Stimulated activated naive CD8-positive, alpha-beta T cell treated with anti-CD3 and anti-CD28 coated beads, Interleukin-15, amount 100 ng/mL, for 72 hours (primary cell): Measurements from ENCODE around the gene HJV.
A peak's percentile ranks its signal among the peaks of the same experiment; 100 is the strongest.

Source experiments
- ATAC-seq: fragments of 150-1000 bp; cut with Tn5 transposase; 2 replicates; pipeline ENCODE4 v1.10.0; 2021; ENCODE audit warnings: mild to moderate bottlenecking, moderate library complexity
- DNase-seq, 2 donors: peaks; one replicate each; pipeline ENCODE4 v3.0.0; 2021 to 2022
- H3K27ac Mint-ChIP-seq, 2 donors: one replicate each; pipeline ENCODE4 v1.8.0; 2022; ENCODE audit warnings: mild to moderate bottlenecking in 2 of 2, mixed read lengths in 2 of 2, moderate library complexity in 2 of 2
- H3K27me3 Mint-ChIP-seq: one replicate; pipeline ENCODE4 v1.8.0; 2022; ENCODE audit warnings: mixed read lengths
- H3K4me1 Mint-ChIP-seq: one replicate; pipeline ENCODE4 v1.8.0; 2022; ENCODE audit warnings: mild to moderate bottlenecking, mixed read lengths
- H3K4me3 Mint-ChIP-seq, 2 donors: one replicate each; pipeline ENCODE4 v1.8.0; 2022; ENCODE audit warnings: mild to moderate bottlenecking in 2 of 2, mixed read lengths in 2 of 2, moderate library complexity in 1 of 2
- H3K9me3 Mint-ChIP-seq, 2 donors: one replicate each; pipeline ENCODE4 v1.8.0; 2022; ENCODE audit warnings: mixed read lengths in 2 of 2

Gene HJV

GRCh38 chr1:145977486-145978470, 43.8 kb downstream of the HJV start:
- ATAC-seq: peak; percentile 42
- peaks cover 22% of the 10 kb centered on the region for H3K4me1 Mint-ChIP-seq

GRCh38 chr1:145977016-145977415, 44.5 kb downstream of the HJV start:
- peaks cover 22% of the 10 kb centered on the region for H3K4me1 Mint-ChIP-seq
- DNase-seq: no peak
- no peak overlapping the region for H3K27ac Mint-ChIP-seq
- no peaks in the 10 kb centered on the region for H3K27me3 Mint-ChIP-seq
- ATAC-seq: no peak
- no peak overlapping the region for H3K4me3 Mint-ChIP-seq
- H3K9me3 Mint-ChIP-seq: no peaks in the 10 kb centered on the region

More at GRCh38 chr1:145977486-145978470, 43.8 kb downstream of the HJV start:
- DNase-seq: peak; percentile 68 to 79
- Mint-ChIP-seq H3K27me3 (no peaks in the 10 kb centered on the region), H3K9me3 (no peaks in the 10 kb centered on the region), H3K27ac (no peak overlapping the region), H3K4me3 (no peak overlapping the region)

- Mint-ChIP-seq H3K4me3 (no peak overlapping the region), H3K27ac (no peak overlapping the region), H3K9me3 (no peaks in the 10 kb centered on the region), H3K27me3 (no peaks in the 10 kb centered on the region), H3K4me1 (peaks cover 29% of the 10 kb centered on the region)
- DNase-seq (no peak), ATAC-seq (no peak)
Observed at GRCh38 chr1:145975216-145975615, 46.3 kb downstream of the HJV start.

- Mint-ChIP-seq H3K27ac (no peak overlapping the region), H3K4me1 (peaks cover 29% of the 10 kb centered on the region), H3K27me3 (no peaks in the 10 kb centered on the region), H3K4me3 (no peak overlapping the region), H3K9me3 (no peaks in the 10 kb centered on the region)
- DNase-seq (no peak), ATAC-seq (no peak)
Observed at GRCh38 chr1:145974721-145975120, 46.8 kb downstream of the HJV start.

- ATAC-seq: no peak
- no peak overlapping the region for H3K4me3 Mint-ChIP-seq
- H3K27ac Mint-ChIP-seq: peak overlapping the region in 1 of 2 donors; percentile 27
- DNase-seq: no peak
- H3K9me3 Mint-ChIP-seq: peaks cover 0 to 5% of the 10 kb centered on the region in 2 donors
- H3K27me3 Mint-ChIP-seq: no peaks in the 10 kb centered on the region
- peaks cover 40% of the 10 kb centered on the region for H3K4me1 Mint-ChIP-seq
Observed at GRCh38 chr1:145972580-145972979, 49.0 kb downstream of the HJV start.
